Measurements from ENCODE around the gene ASZ1. TPM values are rescaled to one million over a fixed set of nuclear protein-coding genes. Genes with fewer than 3 reads are reported as not detected.

The ASZ1 gene
- total and polyA plus RNA-seq, 7 donors = not detected

GRCh38 chr7:117446220-117446815 is 19.0 kb upstream of the ASZ1 start:
- Histone ChIP-seq H3K36me3 (ENCODE audit: insufficient read depth in 1 of 2, low read depth in 1 of 2) (no peaks in the 10 kb centered on the region), H3K27me3 (ENCODE audit: insufficient read depth in 3 of 3, low read length in 2 of 3) (no peaks in the 10 kb centered on the region), H3K4me3 (no peak overlapping the region), H3K9me3 (no peaks in the 10 kb centered on the region), H3K27ac (no peak overlapping the region), H3K4me1 (no peaks in the 10 kb centered on the region)
- DNase-seq (no peak), ATAC-seq (no peak)
- TF ChIP-seq CTCF (IDR thresholded peaks at IDR 0.05) = no peak
- intact Hi-C loops (cut with DNase I) = no loop called here
- 83 to 89% (median 87%) methylated on average over 4 of the region's 4 CpGs for WGBS, 3 donors

GRCh38 chr7:117445206-117445605 is 17.9 kb upstream of the ASZ1 start:
- Histone ChIP-seq H3K36me3 (ENCODE audit: insufficient read depth in 1 of 2, low read depth in 1 of 2) (no peaks in the 10 kb centered on the region), H3K4me3 (no peak overlapping the region), H3K4me1 (no peaks in the 10 kb centered on the region), H3K27me3 (ENCODE audit: insufficient read depth in 3 of 3, low read length in 2 of 3) (no peaks in the 10 kb centered on the region), H3K9me3 (no peaks in the 10 kb centered on the region), H3K27ac (no peak overlapping the region)
- intact Hi-C loops (cut with DNase I) = no loop called here
- ATAC-seq (no peak), DNase-seq (no peak)
- WGBS, 3 donors = 75 to 88% (median 79%) methylated on average over 1 of the region's 1 CpG
- no peak for TF ChIP-seq CTCF (IDR thresholded peaks at IDR 0.05)

- intact Hi-C loops (cut with DNase I) = no loop called here
- no peak overlapping the region for H3K27ac ChIP-seq
- H3K27me3 ChIP-seq (ENCODE audit: insufficient read depth in 3 of 3, low read length in 2 of 3) = no peaks in the 10 kb centered on the region
- DNase-seq (no peak), ATAC-seq (no peak)
- TF ChIP-seq CTCF (IDR thresholded peaks at IDR 0.05) = no peak
- H3K36me3 ChIP-seq (ENCODE audit: insufficient read depth in 1 of 2, low read depth in 1 of 2) = no peaks in the 10 kb centered on the region
- H3K4me1 ChIP-seq = no peaks in the 10 kb centered on the region
- WGBS, 3 donors = 37 to 46% (median 39%) methylated on average over 1 of the region's 1 CpG
- H3K4me3 ChIP-seq = no peak overlapping the region
- H3K9me3 ChIP-seq = no peaks in the 10 kb centered on the region
Measured at GRCh38 chr7:117444646-117445045, 17.4 kb upstream of the ASZ1 start.

GRCh38 chr7:117435475-117436043 is 8.3 kb upstream of the ASZ1 start:
- intact Hi-C loops (cut with DNase I) = no loop called here
- Histone ChIP-seq H3K36me3 (ENCODE audit: insufficient read depth in 1 of 2, low read depth in 1 of 2) (no peaks in the 10 kb centered on the region), H3K9me3 (no peaks in the 10 kb centered on the region), H3K27me3 (ENCODE audit: insufficient read depth in 3 of 3, low read length in 2 of 3) (no peaks in the 10 kb centered on the region), H3K4me1 (no peaks in the 10 kb centered on the region), H3K27ac (no peak overlapping the region), H3K4me3 (no peak overlapping the region)
- WGBS, 3 donors = 49 to 63% (median 55%) methylated on average over 2 of the region's 2 CpGs
- no peak for TF ChIP-seq CTCF (IDR thresholded peaks at IDR 0.05)
- ATAC-seq = no peak
- DNase-seq = no peak
